Tibial artery (tissue), 4 donors: ENCODE measurements around the gene CCNJ.

Experiments used
- DNase-seq, 2 donors: peaks; one replicate each; pipeline ENCODE4 v3.0.0-alpha.2; 2019
- H3K27ac ChIP-seq, 2 donors: fragments of 200-600 bp; sonication (generic) in 1 of 2; 1 replicate in 1 of 2; 2 replicates in 1 of 2; pipeline ENCODE4 v1.5.1; 2018 to 2019; ENCODE audit warnings: mild to moderate bottlenecking in 1 of 2
- H3K27me3 ChIP-seq, 2 donors: fragments of 200-600 bp; sonication (generic) in 1 of 2; one replicate each; pipeline versions ENCODE4 v1.5.1 to v1.6.0; 2016 to 2019
- H3K36me3 ChIP-seq, 3 donors: fragments of 200-600 bp; sonication (generic) in 2 of 3; one replicate each; pipeline ENCODE4 v1.5.1; 2016 to 2019; ENCODE audit warnings: mild to moderate bottlenecking in 2 of 3
- H3K4me1 ChIP-seq, 4 donors: fragments of 200-600 bp; sonication (generic) in 2 of 4; 1 replicate in 3 of 4; 2 replicates in 1 of 4; pipeline ENCODE4 v1.5.1; 2016 to 2019
- H3K4me3 ChIP-seq, 2 donors: fragments of 200-600 bp; sonication (generic) in 1 of 2; 1 replicate in 1 of 2; 2 replicates in 1 of 2; pipeline ENCODE4 v1.5.1; 2018 to 2019; ENCODE audit warnings: mild to moderate bottlenecking in 2 of 2
- H3K9me3 ChIP-seq, 3 donors: fragments of 200-600 bp; sonication (generic) in 1 of 3; one replicate each; pipeline ENCODE4 v1.5.1; 2016 to 2019
- intact Hi-C: fragments of 100-400 bp; cut with DNase I; formaldehyde crosslinking; loops from one replicate; pipeline ENCODE4 v1.15.0; 2023; ENCODE audit warnings: low total_unique reads
- TF ChIP-seq, protein P1 (sequence below), 2 experiments: fragments of 200-600 bp in 1 of 2; fragments of 450-650 bp in 1 of 2; IDR thresholded peaks; one replicate each; pipeline ENCODE4 v1.5.1; 2017 to 2019; ENCODE audit warnings: antibody characterized with exemption in 2 of 2, mild to moderate bottlenecking in 1 of 2, moderate library complexity in 1 of 2

The CCNJ gene

DNA sequence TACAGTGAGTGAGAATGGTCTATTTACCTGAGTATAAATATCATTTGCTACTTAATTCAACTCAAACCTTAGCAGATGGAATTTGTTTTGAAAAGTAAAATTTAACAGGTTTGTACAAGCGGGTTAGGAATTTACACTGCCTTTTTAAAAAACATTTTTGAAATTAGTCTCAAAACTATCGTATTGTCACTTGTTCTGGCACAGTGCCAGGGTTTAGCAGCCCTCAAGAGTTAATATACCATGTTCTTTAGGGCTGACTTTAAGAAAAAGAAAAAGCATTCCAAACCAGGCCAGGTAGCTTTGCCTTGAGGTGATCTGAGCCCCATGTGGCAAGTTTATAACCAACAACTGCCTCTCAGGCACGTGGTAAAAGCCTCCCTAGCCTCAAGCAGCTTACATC is 17.8 kb downstream of the CCNJ start:
- peaks cover 33 to 44% (median 36%) of the 10 kb centered on the region in 3 donors for H3K36me3 ChIP-seq
- DNase-seq: no peak
- no peak overlapping the region for H3K4me3 ChIP-seq
- no peaks in the 10 kb centered on the region for H3K9me3 ChIP-seq
- H3K27ac ChIP-seq: no peak overlapping the region
- no peaks in the 10 kb centered on the region for H3K27me3 ChIP-seq
- TF ChIP-seq, protein P1, sequence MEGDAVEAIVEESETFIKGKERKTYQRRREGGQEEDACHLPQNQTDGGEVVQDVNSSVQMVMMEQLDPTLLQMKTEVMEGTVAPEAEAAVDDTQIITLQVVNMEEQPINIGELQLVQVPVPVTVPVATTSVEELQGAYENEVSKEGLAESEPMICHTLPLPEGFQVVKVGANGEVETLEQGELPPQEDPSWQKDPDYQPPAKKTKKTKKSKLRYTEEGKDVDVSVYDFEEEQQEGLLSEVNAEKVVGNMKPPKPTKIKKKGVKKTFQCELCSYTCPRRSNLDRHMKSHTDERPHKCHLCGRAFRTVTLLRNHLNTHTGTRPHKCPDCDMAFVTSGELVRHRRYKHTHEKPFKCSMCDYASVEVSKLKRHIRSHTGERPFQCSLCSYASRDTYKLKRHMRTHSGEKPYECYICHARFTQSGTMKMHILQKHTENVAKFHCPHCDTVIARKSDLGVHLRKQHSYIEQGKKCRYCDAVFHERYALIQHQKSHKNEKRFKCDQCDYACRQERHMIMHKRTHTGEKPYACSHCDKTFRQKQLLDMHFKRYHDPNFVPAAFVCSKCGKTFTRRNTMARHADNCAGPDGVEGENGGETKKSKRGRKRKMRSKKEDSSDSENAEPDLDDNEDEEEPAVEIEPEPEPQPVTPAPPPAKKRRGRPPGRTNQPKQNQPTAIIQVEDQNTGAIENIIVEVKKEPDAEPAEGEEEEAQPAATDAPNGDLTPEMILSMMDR (IDR thresholded peaks at IDR 0.05): no peak
- H3K4me1 ChIP-seq: no peaks in the 10 kb centered on the region
- intact Hi-C loops: no loop called here

DNA sequence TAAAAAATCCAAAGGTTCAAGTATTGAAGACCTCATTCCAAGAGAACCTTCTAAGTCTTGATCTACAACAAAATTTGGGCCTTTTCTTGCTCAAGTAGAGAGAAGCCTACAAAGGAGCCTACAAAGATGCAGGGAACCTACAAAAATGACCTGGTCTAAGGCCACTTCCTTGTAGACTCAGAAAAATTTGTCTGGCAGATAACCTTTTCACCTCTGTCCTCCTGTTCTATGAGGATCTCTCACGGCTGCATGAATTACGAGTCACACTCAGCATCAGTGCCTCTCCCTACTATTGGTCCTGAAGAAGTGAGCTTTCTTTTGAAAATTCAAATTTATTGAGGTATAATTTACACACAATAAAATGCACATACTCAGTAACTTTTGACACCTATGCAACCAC is 29.3 kb downstream of the CCNJ start:
- Histone ChIP-seq H3K27ac (no peak overlapping the region), H3K4me1 (no peaks in the 10 kb centered on the region), H3K4me3 (no peak overlapping the region), H3K27me3 (no peaks in the 10 kb centered on the region), H3K9me3 (no peaks in the 10 kb centered on the region), H3K36me3 (no peaks in the 10 kb centered on the region)
- intact Hi-C loops: no loop called here
- TF ChIP-seq, protein P1 (IDR thresholded peaks at IDR 0.05): no peak
- DNase-seq: no peak

DNA sequence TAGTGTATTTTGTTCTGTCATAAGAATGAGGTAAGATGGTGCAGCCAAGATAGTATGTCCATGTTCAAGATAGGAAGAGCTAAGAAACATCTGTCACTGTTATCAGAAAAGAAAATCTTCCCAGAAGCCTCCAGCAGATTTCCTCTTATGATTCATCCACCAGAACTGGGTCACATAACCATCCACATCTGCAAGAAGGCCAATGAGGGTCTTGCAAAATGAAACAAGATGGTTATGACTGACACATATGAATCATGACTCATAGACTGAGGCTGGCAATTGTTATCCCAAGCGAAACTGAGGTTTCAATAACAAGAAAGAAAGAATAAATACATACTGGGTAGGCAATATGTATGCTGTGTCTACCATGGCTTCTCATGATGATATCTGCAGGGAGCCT is 30.3 kb downstream of the CCNJ start:
- H3K27me3 ChIP-seq: no peaks in the 10 kb centered on the region
- H3K9me3 ChIP-seq: no peaks in the 10 kb centered on the region
- DNase-seq: no peak
- intact Hi-C loops: no loop called here
- no peaks in the 10 kb centered on the region for H3K4me1 ChIP-seq
- no peak overlapping the region for H3K4me3 ChIP-seq
- no peak overlapping the region for H3K27ac ChIP-seq
- TF ChIP-seq, protein P1 (IDR thresholded peaks at IDR 0.05): no peak
- H3K36me3 ChIP-seq: no peaks in the 10 kb centered on the region

DNA sequence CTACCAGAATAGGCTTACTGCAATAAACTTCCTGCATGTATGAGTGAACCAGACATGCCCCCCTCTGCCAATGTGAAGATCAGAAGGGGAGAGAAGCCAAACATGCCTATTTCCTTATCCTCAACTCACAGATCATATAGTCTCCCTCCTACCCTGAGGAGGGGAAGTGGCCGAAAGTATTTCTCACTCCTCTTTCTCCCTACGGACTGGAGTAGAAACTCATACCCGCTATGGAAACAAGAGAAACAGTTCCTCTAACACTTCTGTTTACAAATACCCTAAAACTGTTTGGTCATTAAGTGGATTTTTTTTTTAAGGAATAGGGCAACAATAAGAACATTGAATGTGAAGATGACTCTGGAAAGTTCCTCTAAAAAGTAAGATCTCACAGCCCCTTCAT is 31.4 kb downstream of the CCNJ start:
- H3K36me3 ChIP-seq: no peaks in the 10 kb centered on the region
- no peak for DNase-seq
- no peaks in the 10 kb centered on the region for H3K27me3 ChIP-seq
- H3K9me3 ChIP-seq: no peaks in the 10 kb centered on the region
- H3K4me1 ChIP-seq: no peaks in the 10 kb centered on the region
- intact Hi-C loops: no loop called here
- H3K4me3 ChIP-seq: no peak overlapping the region
- TF ChIP-seq, protein P1 (IDR thresholded peaks at IDR 0.05): no peak
- H3K27ac ChIP-seq: no peak overlapping the region

DNA sequence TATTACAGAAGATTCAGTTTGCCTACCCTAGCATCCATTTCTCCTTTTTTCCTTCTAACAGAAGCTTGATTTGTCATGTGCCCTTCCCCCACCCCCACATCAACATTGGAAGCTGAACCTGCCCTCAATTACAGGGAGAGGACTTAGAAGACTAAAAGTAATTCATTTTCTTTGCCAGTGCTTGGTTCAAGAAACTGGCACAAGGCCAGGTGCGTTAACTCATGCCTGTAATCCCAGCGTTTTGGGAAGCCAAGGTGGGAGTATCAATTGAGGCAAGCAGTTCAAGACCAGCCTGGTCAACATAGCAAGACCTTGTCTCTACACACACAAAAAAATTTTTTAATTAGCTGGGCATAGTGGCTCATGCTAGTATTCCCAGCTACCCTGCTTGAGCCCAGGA is 32.6 kb downstream of the CCNJ start:
- no peak for DNase-seq
- H3K36me3 ChIP-seq: no peaks in the 10 kb centered on the region
- H3K9me3 ChIP-seq: no peaks in the 10 kb centered on the region
- TF ChIP-seq, protein P1 (IDR thresholded peaks at IDR 0.05): no peak
- H3K4me1 ChIP-seq: no peaks in the 10 kb centered on the region
- intact Hi-C loops: no loop called here
- no peak overlapping the region for H3K4me3 ChIP-seq
- no peaks in the 10 kb centered on the region for H3K27me3 ChIP-seq
- H3K27ac ChIP-seq: no peak overlapping the region

DNA sequence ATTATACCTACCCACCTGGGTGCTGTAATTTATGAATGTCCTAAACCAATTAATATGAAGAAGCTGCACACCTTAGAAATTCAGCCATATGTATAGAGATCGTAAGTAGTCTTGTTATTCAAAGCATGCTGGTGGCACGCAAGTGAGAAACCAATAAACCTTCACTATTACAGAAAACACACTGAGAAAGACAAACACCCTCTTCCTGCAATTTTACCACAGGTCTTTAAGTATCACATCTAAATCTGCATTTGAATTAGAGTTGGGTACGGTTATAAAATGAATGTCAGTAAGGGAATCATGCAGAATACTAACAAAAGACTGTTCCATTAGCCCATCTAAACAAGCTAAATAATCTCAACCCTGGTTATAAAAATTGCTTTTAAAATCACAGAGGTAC is 33.8 kb downstream of the CCNJ start:
- H3K27me3 ChIP-seq: no peaks in the 10 kb centered on the region
- intact Hi-C loops: no loop called here
- no peak overlapping the region for H3K27ac ChIP-seq
- peaks cover 0 to 7% (median 5%) of the 10 kb centered on the region in 3 donors for H3K36me3 ChIP-seq
- H3K4me3 ChIP-seq: no peak overlapping the region
- no peak for DNase-seq
- TF ChIP-seq, protein P1 (IDR thresholded peaks at IDR 0.05): no peak
- no peaks in the 10 kb centered on the region for H3K4me1 ChIP-seq
- H3K9me3 ChIP-seq: no peaks in the 10 kb centered on the region
